ENCODE results near the gene HIP1.

DNA sequence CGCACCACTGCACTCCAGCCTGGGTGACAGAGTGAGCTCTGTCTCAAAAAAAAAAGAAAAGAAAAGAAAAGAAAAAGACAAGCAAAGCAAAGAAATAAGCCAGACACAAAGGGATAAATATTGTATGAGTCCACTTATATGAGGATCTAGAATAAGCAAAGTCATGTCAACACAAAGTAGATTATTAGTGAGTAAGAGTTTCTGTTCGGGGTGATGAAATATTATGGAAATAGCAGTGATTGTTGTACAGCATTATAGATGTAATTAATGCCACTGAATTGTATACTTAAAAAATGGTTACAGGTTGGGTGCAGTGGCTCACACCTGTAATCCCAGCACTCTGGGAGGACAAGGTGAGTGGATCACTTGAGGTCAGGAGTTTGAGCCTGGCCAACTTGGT lies 83.2 kb downstream of the HIP1 start:
- TF ChIP-seq, protein P1, sequence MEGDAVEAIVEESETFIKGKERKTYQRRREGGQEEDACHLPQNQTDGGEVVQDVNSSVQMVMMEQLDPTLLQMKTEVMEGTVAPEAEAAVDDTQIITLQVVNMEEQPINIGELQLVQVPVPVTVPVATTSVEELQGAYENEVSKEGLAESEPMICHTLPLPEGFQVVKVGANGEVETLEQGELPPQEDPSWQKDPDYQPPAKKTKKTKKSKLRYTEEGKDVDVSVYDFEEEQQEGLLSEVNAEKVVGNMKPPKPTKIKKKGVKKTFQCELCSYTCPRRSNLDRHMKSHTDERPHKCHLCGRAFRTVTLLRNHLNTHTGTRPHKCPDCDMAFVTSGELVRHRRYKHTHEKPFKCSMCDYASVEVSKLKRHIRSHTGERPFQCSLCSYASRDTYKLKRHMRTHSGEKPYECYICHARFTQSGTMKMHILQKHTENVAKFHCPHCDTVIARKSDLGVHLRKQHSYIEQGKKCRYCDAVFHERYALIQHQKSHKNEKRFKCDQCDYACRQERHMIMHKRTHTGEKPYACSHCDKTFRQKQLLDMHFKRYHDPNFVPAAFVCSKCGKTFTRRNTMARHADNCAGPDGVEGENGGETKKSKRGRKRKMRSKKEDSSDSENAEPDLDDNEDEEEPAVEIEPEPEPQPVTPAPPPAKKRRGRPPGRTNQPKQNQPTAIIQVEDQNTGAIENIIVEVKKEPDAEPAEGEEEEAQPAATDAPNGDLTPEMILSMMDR (IDR thresholded peaks at IDR 0.05), result no peak
- TF ChIP-seq POLR2A (IDR thresholded peaks at IDR 0.05), result no peak
- TF ChIP-seq POLR2AphosphoS5 (IDR thresholded peaks at IDR 0.05), result no peak

Data from prostate gland (tissue), 2 donors.